Panc1 (cell line): ENCODE measurements around the gene ZNF862. TPM values are rescaled to one million over a fixed set of nuclear protein-coding genes. Genes with fewer than 3 reads are reported as not detected.

Source experiments
- ATAC-seq: fragments of 200-7000 bp; cut with Tn5 transposase; 2 replicates; pipeline ENCODE4 v1.9.1; 2020; ENCODE audit warnings: mild to moderate bottlenecking, moderate library complexity
- BruUV-seq: library from RNA; stranded (reverse); fragments of 400-500 nt; replicated peaks from 2 replicates; lab custom pipeline; 2021; lab: Mats Ljungman, UMichigan
- CTCF ChIA-PET: fragments of 300-600 bp; sonication (Branson Sonifier 250); formaldehyde crosslinking; loops from one replicate; lab custom pipeline; 2022; ENCODE audit warnings: antibody characterized with exemption; lab: Charles Lee
- POLR2A ChIA-PET: fragments of 300-600 bp; sonication (Branson Sonifier 250); formaldehyde crosslinking; loops from one replicate; lab custom pipeline; 2022; ENCODE audit warnings: antibody characterized with exemption; lab: Charles Lee
- DNase-seq: peaks from one replicate; pipeline ENCODE4 v3.0.0-alpha.2; 2010; ENCODE audit warnings: low read depth, low spot score
- H3K27ac ChIP-seq: 2 replicates; pipeline ENCODE4 v1.5.1; 2011; ENCODE audit warnings: mild to moderate bottlenecking, low read length, inconsistent platforms
- H3K27me3 ChIP-seq: fragments of 200-500 bp; sonication (Bioruptor generic); 2 replicates; pipeline ENCODE4 v1.6.0; 2014; ENCODE audit warnings: low read length, inconsistent platforms; ENCODE audit not compliant: control insufficient read depth, insufficient read depth
- H3K36me3 ChIP-seq: fragments of 200-500 bp; sonication (Bioruptor generic); 2 replicates; pipeline ENCODE4 v1.5.1; 2014; ENCODE audit warnings: inconsistent platforms, mild to moderate bottlenecking, low read length, moderate library complexity; ENCODE audit not compliant: control insufficient read depth, insufficient read depth
- H3K4me1 ChIP-seq: 2 replicates; pipeline ENCODE4 v1.5.1; 2011; ENCODE audit warnings: inconsistent platforms, mild to moderate bottlenecking, low read length, moderate library complexity; ENCODE audit not compliant: control insufficient read depth, insufficient read depth
- H3K4me3 ChIP-seq, 2 experiments: 2 replicates each; pipeline ENCODE4 v1.5.1; 2011 to 2012; ENCODE audit warnings: low read depth in 2 of 2, low read length in 2 of 2, mild to moderate bottlenecking in 2 of 2, inconsistent platforms in 1 of 2, moderate library complexity in 1 of 2
- H3K9me3 ChIP-seq: fragments of 200-500 bp; sonication (Bioruptor generic); 2 replicates; pipeline ENCODE4 v1.5.1; 2014; ENCODE audit warnings: low read depth, mild to moderate bottlenecking, inconsistent platforms, low read length, moderate library complexity; ENCODE audit not compliant: control insufficient read depth, insufficient read depth
- CTCF ChIP-seq: fragments of 450-650 bp; IDR thresholded peaks from 2 replicates; pipeline ENCODE4 v1.5.1; 2017; ENCODE audit warnings: mild to moderate bottlenecking
- POLR2AphosphoS5 ChIP-seq: IDR thresholded peaks from 2 replicates; pipeline ENCODE4 v1.6.1; 2012; ENCODE audit warnings: mild to moderate bottlenecking, low read depth, low read length, moderate library complexity
- REST ChIP-seq, 2 experiments: IDR thresholded peaks; 2 replicates each; pipeline ENCODE4 v1.6.1; 2011 to 2012; ENCODE audit warnings: low read depth in 2 of 2, control low read depth in 1 of 2, low read length in 1 of 2, mild to moderate bottlenecking in 1 of 2, moderate library complexity in 1 of 2; ENCODE audit not compliant: insufficient read depth in 1 of 2
- SIN3A ChIP-seq: IDR thresholded peaks from 2 replicates; pipeline ENCODE4 v1.6.1; 2012; ENCODE audit warnings: low read depth, mild to moderate bottlenecking, low read length, moderate library complexity, borderline replicate concordance; ENCODE audit not compliant: insufficient read depth
- TCF7L2 ChIP-seq: IDR thresholded peaks from 2 replicates; pipeline ENCODE4 v1.6.1; 2011; ENCODE audit warnings: mild to moderate bottlenecking, low read depth, low read length, inconsistent platforms
- in situ Hi-C: cut with HindIII; loops from 2 replicates; pipeline ENCODE4 v1.10.0; 2016; ENCODE audit warnings: low sequenced_read_pairs, low pct_unique_long_range_greater_than_20kb
- intact Hi-C: fragments of 100-400 bp; cut with micrococcal nuclease; formaldehyde crosslinking; loops from one replicate; pipeline ENCODE4 v1.10.0; 2022; ENCODE audit not compliant: unreplicated experiment
- total RNA-seq: library from RNA; stranded (reverse); gene quantifications from one replicate; pipeline ENCODE4 v1.2.1, GENCODE V29; 2021; ENCODE audit not compliant: unreplicated experiment

The ZNF862 gene
- total RNA-seq, 1 experiment from 2014 or later = 6.8 TPM

- in situ Hi-C loops = no loop called here
- Histone ChIP-seq H3K36me3 (no peaks in the 10 kb centered on the region), H3K4me1 (no peaks in the 10 kb centered on the region), H3K9me3 (no peaks in the 10 kb centered on the region), H3K27me3 (no peaks in the 10 kb centered on the region), H3K4me3 (no peak overlapping the region), H3K27ac (no peak overlapping the region)
- CTCF ChIA-PET = no interaction called here
- POLR2A ChIA-PET = no interaction called here
- BruUV-seq = no TSS peak
- DNase-seq (no peak), ATAC-seq (no peak)
- TF ChIP-seq REST (IDR thresholded peaks at IDR 0.05; ENCODE audit: insufficient read depth in 1 of 2, low read depth in 2 of 2, low read length in 1 of 2) (no peak), POLR2AphosphoS5 (no peak), TCF7L2 (no peak), CTCF (no peak), SIN3A (no peak)
- intact Hi-C loops = no loop called here
These were observed 15.0 kb upstream of the ZNF862 start for GRCh38 chr7:149823191-149823630.

- Histone ChIP-seq H3K36me3 (no peaks in the 10 kb centered on the region), H3K27ac (no peak overlapping the region), H3K4me1 (no peaks in the 10 kb centered on the region), H3K4me3 (no peak overlapping the region), H3K9me3 (no peaks in the 10 kb centered on the region), H3K27me3 (no peaks in the 10 kb centered on the region)
- intact Hi-C loops (no loop called here), in situ Hi-C loops (no loop called here)
- CTCF ChIA-PET = no interaction called here
- TF ChIP-seq REST (IDR thresholded peaks at IDR 0.05; ENCODE audit: insufficient read depth in 1 of 2, low read depth in 2 of 2, low read length in 1 of 2) = no peak
- no peak for TF ChIP-seq SIN3A
- TF ChIP-seq TCF7L2 = no peak
- no peak for TF ChIP-seq CTCF
- no peak for TF ChIP-seq POLR2AphosphoS5
- POLR2A ChIA-PET = no interaction called here
- no peak for DNase-seq
- no TSS peak for BruUV-seq
- no peak for ATAC-seq
These were observed 14.5 kb upstream of the ZNF862 start for GRCh38 chr7:149823631-149824199.
